ENCODE measurements around the gene SORL1-AS1.

SORL1-AS1 gene

GRCh38 chr11:121449123-121449522 is 3.6 kb downstream of the SORL1-AS1 start:
- DNase-seq (ENCODE audit: low read depth) = no peak
- no peak overlapping the region for H3K4me3 ChIP-seq (ENCODE audit: control insufficient read depth, low read depth, low read length)
- TF ChIP-seq CTCF (conservative IDR thresholded peaks at IDR 0.05; ENCODE audit: control insufficient read depth, insufficient read depth, low read depth, low read length) = no peak

GRCh38 chr11:121448431-121448941 is 4.3 kb downstream of the SORL1-AS1 start:
- no peak overlapping the region for H3K4me3 ChIP-seq (ENCODE audit: control insufficient read depth, low read depth, low read length)

GRCh38 chr11:121448011-121448410 is 4.8 kb downstream of the SORL1-AS1 start:
- no peak overlapping the region for H3K4me3 ChIP-seq (ENCODE audit: control insufficient read depth, low read depth, low read length)
- DNase-seq (ENCODE audit: low read depth) = no peak
- no peak for TF ChIP-seq CTCF (conservative IDR thresholded peaks at IDR 0.05; ENCODE audit: control insufficient read depth, insufficient read depth, low read depth, low read length)

More at GRCh38 chr11:121448431-121448941, 4.3 kb downstream of the SORL1-AS1 start:
- no peak for TF ChIP-seq CTCF (conservative IDR thresholded peaks at IDR 0.05; ENCODE audit: control insufficient read depth, insufficient read depth, low read depth, low read length)
- no peak for DNase-seq (ENCODE audit: low read depth)

GRCh38 chr11:121446752-121447156 is 6.0 kb downstream of the SORL1-AS1 start:
- DNase-seq (ENCODE audit: low read depth) = peak; percentile 41
- H3K4me3 ChIP-seq (ENCODE audit: control insufficient read depth, low read depth, low read length) = no peak overlapping the region
- TF ChIP-seq CTCF (conservative IDR thresholded peaks at IDR 0.05; ENCODE audit: control insufficient read depth, insufficient read depth, low read depth, low read length) = peak; percentile 24

GRCh38 chr11:121445071-121445768 is 7.5 kb downstream of the SORL1-AS1 start:
- no peak for TF ChIP-seq CTCF (conservative IDR thresholded peaks at IDR 0.05; ENCODE audit: control insufficient read depth, insufficient read depth, low read depth, low read length)
- H3K4me3 ChIP-seq (ENCODE audit: control insufficient read depth, low read depth, low read length) = no peak overlapping the region
- no peak for DNase-seq (ENCODE audit: low read depth)

- no peak overlapping the region for H3K4me3 ChIP-seq (ENCODE audit: control insufficient read depth, low read depth, low read length)
- TF ChIP-seq CTCF (conservative IDR thresholded peaks at IDR 0.05; ENCODE audit: control insufficient read depth, insufficient read depth, low read depth, low read length) = no peak
- no peak for DNase-seq (ENCODE audit: low read depth)
These were observed 8.2 kb downstream of the SORL1-AS1 start for GRCh38 chr11:121444526-121444925.
